ENCODE results near the gene FBL. TPM values are rescaled to one million over a fixed set of nuclear protein-coding genes. Genes with fewer than 3 reads are reported as not detected.

The FBL gene
- total and polyA plus RNA-seq, 2 experiments from 2014 or later: 59.3 to 63.9 TPM

DNA sequence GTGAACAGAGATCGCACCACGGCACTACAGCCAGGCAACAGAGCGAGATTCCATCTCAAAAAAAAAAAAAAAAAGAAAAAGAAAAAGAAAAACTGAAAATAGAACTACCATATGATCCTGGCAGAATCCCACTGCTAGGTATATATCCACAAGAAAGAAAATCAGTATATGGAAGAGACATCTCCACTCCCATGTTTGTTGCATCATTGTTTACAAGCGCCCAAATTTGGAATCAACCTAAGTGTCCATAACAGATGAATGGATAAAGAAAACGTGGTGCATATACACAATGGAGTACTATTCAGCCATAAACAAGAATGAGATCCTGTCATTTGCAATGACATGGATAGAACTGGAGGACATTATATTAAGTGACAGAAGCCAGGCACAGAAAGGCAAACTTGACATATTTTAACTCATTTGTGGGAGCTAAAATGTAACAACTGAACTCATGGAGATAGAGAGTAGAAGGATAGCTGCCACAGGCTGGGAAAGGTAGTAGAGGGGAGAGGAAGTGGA, 38.3 kb downstream of the FBL start:
- no peak overlapping the region for H2AFZ ChIP-seq
- TF ChIP-seq EZH2 (IDR thresholded peaks at IDR 0.05; ENCODE audit: insufficient read depth, poor library complexity, severe bottlenecking) (no peak), EZH2phosphoT487 (IDR thresholded peaks at IDR 0.05; ENCODE audit: insufficient read depth, low read depth) (no peak)
- 33 to 40% methylated on average over 5 of the region's 5 CpGs for WGBS, 2 experiments (ENCODE audit: low coverage in 1 of 2, low lambda C conversion rate in 2 of 2, missing lambda C conversion rate in 2 of 2)
- H3K9me2 ChIP-seq (ENCODE audit: insufficient read depth): no peaks in the 10 kb centered on the region
- H3K9me3 ChIP-seq (ENCODE audit: low read depth): no peaks in the 10 kb centered on the region
- H4K20me1 ChIP-seq (ENCODE audit: insufficient read depth): no peaks in the 10 kb centered on the region
- H3K4me3 ChIP-seq: no peak overlapping the region
- in situ Hi-C loops (cut with MboI): no loop called here
- H3K27me3 ChIP-seq (replicated peaks; ENCODE audit: insufficient read depth): no peaks in the 10 kb centered on the region
- no peak for DNase-seq
- no peak overlapping the region for H3K4me2 ChIP-seq (ENCODE audit: unreplicated experiment)
- H3K36me3 ChIP-seq (ENCODE audit: low read depth): no peaks in the 10 kb centered on the region
- no peaks in the 10 kb centered on the region for H3F3A ChIP-seq (ENCODE audit: insufficient read depth)
- H3K9ac ChIP-seq: no peak overlapping the region
- no peak overlapping the region for H3K27ac ChIP-seq
- H3K79me2 ChIP-seq (ENCODE audit: insufficient read depth): no peaks in the 10 kb centered on the region
- no peaks in the 10 kb centered on the region for H3K4me1 ChIP-seq (ENCODE audit: insufficient read depth)

DNA sequence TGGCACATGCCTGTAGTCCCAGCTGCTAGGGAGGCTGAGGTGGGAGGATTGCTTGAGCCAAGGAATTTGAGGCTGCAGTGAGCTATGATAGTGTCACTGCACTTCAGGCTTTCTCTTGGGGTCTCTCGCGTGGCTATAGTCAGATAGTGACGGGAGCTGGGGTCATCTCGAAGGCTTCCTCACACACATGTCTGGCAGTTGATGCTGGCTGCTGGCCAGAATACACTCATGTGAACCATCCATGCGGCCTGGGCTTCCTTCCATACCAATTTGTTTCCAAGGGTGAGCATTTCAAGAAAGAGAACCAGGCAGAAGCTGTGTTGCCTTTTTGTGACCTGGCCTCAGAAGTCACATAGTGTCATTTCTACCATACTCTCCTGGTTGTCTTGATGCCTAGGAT, 41.1 kb downstream of the FBL start:
- H2AFZ ChIP-seq: no peak overlapping the region

DNA sequence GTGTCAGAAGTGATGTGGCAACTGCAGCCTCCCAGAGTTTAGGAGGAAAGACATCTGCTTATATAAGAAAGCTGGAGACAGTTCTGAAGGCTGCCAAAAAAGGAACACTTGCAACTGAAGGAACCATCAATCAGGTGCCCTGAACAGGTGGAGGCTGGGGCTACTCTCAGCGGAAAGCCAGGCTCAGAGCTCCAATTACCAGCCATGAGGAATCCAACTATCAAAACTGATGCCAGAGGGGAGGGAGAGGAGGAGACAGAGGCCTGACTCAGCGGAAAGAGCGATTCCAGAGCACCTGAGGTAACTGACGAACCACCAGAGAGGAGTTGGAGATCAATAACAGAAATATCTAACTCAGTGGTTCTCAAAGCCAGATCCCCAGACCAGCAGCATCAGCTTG, 43.2 kb downstream of the FBL start:
- TF ChIP-seq EZH2 (IDR thresholded peaks at IDR 0.05; ENCODE audit: insufficient read depth, poor library complexity, severe bottlenecking) (no peak), EZH2phosphoT487 (IDR thresholded peaks at IDR 0.05; ENCODE audit: insufficient read depth, low read depth) (no peak)
- Histone ChIP-seq H3F3A (ENCODE audit: insufficient read depth) (no peaks in the 10 kb centered on the region), H3K27me3 (replicated peaks; ENCODE audit: insufficient read depth) (no peaks in the 10 kb centered on the region), H3K9me3 (ENCODE audit: low read depth) (no peaks in the 10 kb centered on the region), H3K79me2 (ENCODE audit: insufficient read depth) (no peaks in the 10 kb centered on the region), H3K4me2 (ENCODE audit: unreplicated experiment) (no peak overlapping the region), H3K36me3 (ENCODE audit: low read depth) (no peaks in the 10 kb centered on the region), H4K20me1 (ENCODE audit: insufficient read depth) (no peaks in the 10 kb centered on the region), H3K9ac (no peak overlapping the region), H3K27ac (no peak overlapping the region), H2AFZ (no peak overlapping the region), H3K4me3 (no peak overlapping the region), H3K9me2 (ENCODE audit: insufficient read depth) (no peaks in the 10 kb centered on the region), H3K4me1 (ENCODE audit: insufficient read depth) (no peaks in the 10 kb centered on the region)
- in situ Hi-C loops (cut with MboI): no loop called here
- DNase-seq: no peak
- WGBS, 2 experiments (ENCODE audit: low coverage in 1 of 2, low lambda C conversion rate in 2 of 2, missing lambda C conversion rate in 2 of 2): 2 to 3% methylated on average over 4 of the region's 4 CpGs

More for the DNA sequence above, 41.1 kb downstream of the FBL start:
- Histone ChIP-seq H3K4me3 (no peak overlapping the region), H3K36me3 (ENCODE audit: low read depth) (no peaks in the 10 kb centered on the region), H3F3A (ENCODE audit: insufficient read depth) (no peaks in the 10 kb centered on the region), H3K9me3 (ENCODE audit: low read depth) (no peaks in the 10 kb centered on the region), H3K4me1 (ENCODE audit: insufficient read depth) (no peaks in the 10 kb centered on the region), H3K27me3 (replicated peaks; ENCODE audit: insufficient read depth) (no peaks in the 10 kb centered on the region), H4K20me1 (ENCODE audit: insufficient read depth) (no peaks in the 10 kb centered on the region), H3K4me2 (ENCODE audit: unreplicated experiment) (no peak overlapping the region), H3K9me2 (ENCODE audit: insufficient read depth) (no peaks in the 10 kb centered on the region), H3K9ac (no peak overlapping the region), H3K79me2 (ENCODE audit: insufficient read depth) (no peaks in the 10 kb centered on the region), H3K27ac (no peak overlapping the region)
- in situ Hi-C loops (cut with MboI): no loop called here
- TF ChIP-seq EZH2 (IDR thresholded peaks at IDR 0.05; ENCODE audit: insufficient read depth, poor library complexity, severe bottlenecking) (no peak), EZH2phosphoT487 (IDR thresholded peaks at IDR 0.05; ENCODE audit: insufficient read depth, low read depth) (no peak)
- 10 to 17% methylated on average over 5 of the region's 5 CpGs for WGBS, 2 experiments (ENCODE audit: low coverage in 1 of 2, low lambda C conversion rate in 2 of 2, missing lambda C conversion rate in 2 of 2)
- peak; percentile 19 for DNase-seq

DNA sequence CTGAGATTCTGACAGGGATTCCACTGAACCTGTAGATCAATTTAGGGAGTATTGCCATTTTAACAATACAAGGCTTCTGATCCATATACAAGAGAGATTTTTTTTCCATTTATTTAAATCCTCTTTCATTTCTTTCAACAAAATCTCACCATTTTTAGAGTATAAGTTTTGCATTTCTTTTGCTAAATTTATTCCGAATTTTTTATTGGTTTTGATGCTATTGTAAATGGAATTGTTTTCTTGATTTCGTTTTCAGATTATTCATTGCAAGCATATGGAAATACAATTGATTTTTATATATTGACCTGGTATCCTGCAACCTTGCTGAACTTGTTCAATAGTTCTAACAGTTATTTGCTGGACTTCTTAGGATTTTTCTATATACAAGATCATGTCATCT, 49.1 kb downstream of the FBL start:
- TF ChIP-seq EZH2 (IDR thresholded peaks at IDR 0.05; ENCODE audit: insufficient read depth, poor library complexity, severe bottlenecking) (no peak), EZH2phosphoT487 (IDR thresholded peaks at IDR 0.05; ENCODE audit: insufficient read depth, low read depth) (no peak)
- peaks cover 20% of the 10 kb centered on the region; the same call in 1 of the 2 replicates for H3K27me3 ChIP-seq (replicated peaks; ENCODE audit: insufficient read depth)
- H3K27ac ChIP-seq: no peak overlapping the region
- no peaks in the 10 kb centered on the region for H4K20me1 ChIP-seq (ENCODE audit: insufficient read depth)
- no peaks in the 10 kb centered on the region for H3K9me2 ChIP-seq (ENCODE audit: insufficient read depth)
- H3K36me3 ChIP-seq (ENCODE audit: low read depth): no peaks in the 10 kb centered on the region
- no peaks in the 10 kb centered on the region for H3K79me2 ChIP-seq (ENCODE audit: insufficient read depth)
- no peaks in the 10 kb centered on the region for H3K4me1 ChIP-seq (ENCODE audit: insufficient read depth)
- no peak overlapping the region for H3K9ac ChIP-seq
- in situ Hi-C loops (cut with MboI): no loop called here
- H3K9me3 ChIP-seq (ENCODE audit: low read depth): no peaks in the 10 kb centered on the region
- H3F3A ChIP-seq (ENCODE audit: insufficient read depth): no peaks in the 10 kb centered on the region
- WGBS, 2 experiments (ENCODE audit: low coverage in 1 of 2, low lambda C conversion rate in 2 of 2, missing lambda C conversion rate in 2 of 2): 13 to 17% methylated on average over 2 of the region's 2 CpGs
- H3K4me3 ChIP-seq: no peak overlapping the region
- no peak overlapping the region for H3K4me2 ChIP-seq (ENCODE audit: unreplicated experiment)
- no peak overlapping the region for H2AFZ ChIP-seq
- DNase-seq: no peak

Data from GM23248 (cell line).